DND-41 (cell line): ENCODE data around the gene CKB.

Source experiments
- CTCF ChIP-seq: IDR thresholded peaks from 2 replicates; pipeline ENCODE4 v1.5.1; 2012; ENCODE audit warnings: borderline replicate concordance, low read length, moderate library complexity, mild to moderate bottlenecking; ENCODE audit not compliant: poor library complexity, severe bottlenecking; ENCODE audit errors: extremely low read depth
- EZH2 ChIP-seq: IDR thresholded peaks from 3 replicates; pipeline ENCODE4 v1.6.1; 2012; ENCODE audit warnings: borderline replicate concordance, low read depth, mild to moderate bottlenecking, moderate library complexity, low read length, inconsistent platforms; ENCODE audit not compliant: severe bottlenecking

- TF ChIP-seq CTCF: no peak
- TF ChIP-seq EZH2: no peak
Measured at GRCh38 chr14:103526914-103527248, 4.3 kb upstream of the CKB start.
